Heart left ventricle (tissue), 16 donors: ENCODE data around the gene LATS1. TPM values are rescaled to one million over a fixed set of nuclear protein-coding genes. Genes with fewer than 3 reads are reported as not detected.
"Not testable (repeated sequence)": the region's sequence is repeated elsewhere in the genome, so short reads cannot be mapped to it uniquely, and the experiment has no call there.

Experiments used
- ATAC-seq, 4 donors: fragments of 200-7000 bp; cut with Tn5 transposase; one replicate each; pipeline ENCODE4 v1.9.1; 2020 to 2022; ENCODE audit warnings: moderate library complexity in 4 of 4, mild to moderate bottlenecking in 3 of 4, moderate number of reproducible peaks in 1 of 4
- DNase-seq, 5 donors: peaks; one replicate each; pipeline ENCODE4 v3.0.0-alpha.2; 2020
- H3K27ac ChIP-seq, 12 donors: fragments of 200-600 bp; sonication (generic) in 4 of 12; one replicate each; pipeline versions ENCODE4 v1.5.0 to v1.8.0; 2016 to 2022; ENCODE audit warnings: mild to moderate bottlenecking in 2 of 12
- H3K27me3 ChIP-seq, 9 donors: fragments of 200-600 bp; sonication (generic) in 2 of 9; one replicate each; pipeline versions ENCODE4 v1.5.1 to v1.8.0; 2016 to 2022; ENCODE audit warnings: mild to moderate bottlenecking in 3 of 9
- H3K36me3 ChIP-seq, 9 donors: fragments of 200-600 bp; sonication (generic) in 2 of 9; one replicate each; pipeline versions ENCODE4 v1.5.0 to v1.8.0; 2018 to 2022; ENCODE audit warnings: mild to moderate bottlenecking in 2 of 9
- H3K4me1 ChIP-seq, 12 donors: fragments of 200-600 bp; sonication (generic) in 4 of 12; one replicate each; pipeline versions ENCODE4 v1.5.0 to v1.8.0; 2016 to 2022; ENCODE audit warnings: mild to moderate bottlenecking in 3 of 12
- H3K4me3 ChIP-seq, 12 donors: fragments of 200-600 bp; sonication (generic) in 4 of 12; one replicate each; pipeline versions ENCODE4 v1.5.0 to v1.8.0; 2017 to 2022; ENCODE audit warnings: mild to moderate bottlenecking in 9 of 12, moderate library complexity in 4 of 12
- H3K9me3 ChIP-seq, 12 donors: fragments of 200-600 bp; sonication (generic) in 4 of 12; one replicate each; pipeline versions ENCODE4 v1.5.0 to v1.8.0; 2016 to 2022; ENCODE audit warnings: mild to moderate bottlenecking in 1 of 12
- CTCF ChIP-seq, 12 donors: fragments of 200-600 bp; sonication (generic) in 4 of 12; IDR thresholded peaks; one replicate each; pipeline versions ENCODE4 v1.5.0 to v1.8.0; 2018 to 2022; ENCODE audit warnings: antibody characterized with exemption in 12 of 12, mild to moderate bottlenecking in 5 of 12
- POLR2A ChIP-seq, 2 donors: fragments of 450-650 bp; IDR thresholded peaks; one replicate each; pipeline ENCODE4 v1.6.1; 2017; ENCODE audit warnings: antibody characterized with exemption in 2 of 2, mild to moderate bottlenecking in 2 of 2, moderate library complexity in 2 of 2
- WGBS, 4 donors: extraction: QIAGEN DNeasy Blood & Tissue Kit in 2 of 4; methylation state at CpG; one replicate each; pipeline versions ENCODE4 v1.1.5 to v1.1.7; 2013 to 2018; 5-methylcytosine and 5-hydroxymethylcytosine counted together
- intact Hi-C, 10 donors: fragments of 100-400 bp; cut with DNase I; formaldehyde crosslinking; loops; one replicate each; pipeline versions ENCODE4 v1.11.1 to v1.14.2; 2022
- polyA plus RNA-seq, 2 donors: library from polyadenylated mRNA; stranded (reverse); fragments of 200-250 nt; gene quantifications; one replicate each; pipeline ENCODE4 v1.2.3, GENCODE V29; 2013
- total RNA-seq, 9 donors: library from RNA; depleted of rRNA in 2 of 9; stranded (reverse); fragments of >200 nt in 2 of 9; fragmentation: NEBNext Ultra II Directional in 3 of 9; extraction: Animal tissue kit (Norgen Biotek cat#: 25700) in 3 of 9; gene quantifications; one replicate each; pipeline versions ENCODE4 v1.1.0 to v1.2.4, GENCODE V29; 2016 to 2023
- donor health status: ischemic (EF 13 %, LVEDD 7.1; RV severe dilation, severe dysfunction).
- donor health status: healthy with polysubstance abuse.
- donor health status: DM: no; HTN: yes; CAD: no.
- donor health status: DM: no; HTN: no; CAD: no.
- donor health status: ischemic (EF 25% LVEDD 6.9; RV normal size, moderate dysfunction).
- donor health status: ischemic (EF 25% LVEDD 5.7; RV mildly dilated, moderate dysfunction).
- donor health status: healthy.
- donor health status: DM: yes; HTN: yes; CAD: no.
- donor health status: ischemic (EF 35%, LVEDD 5.7; RV mildly dilated, moderate dysfunction).
- donor health status: nonischemic (EF 11% LVEDD 7.7; RV severe dilation, severe dysfunction).
- donor health status: DM: yes; HTN: yes; CAD: no.
- donor health status: PGD.
- donor health status: ischemic (EF 29% LVEDD 5.4; RV normal size, mild dysfunction).
- donor health status: nonischemic (EF 23%, LVEDD 6.1; RV moderate dilation, normal function).

LATS1 gene
- total and polyA plus RNA-seq, 11 donors = 5.3 to 18.5 (median 10.4) TPM

- TF ChIP-seq CTCF (IDR thresholded peaks at IDR 0.05) = no peak
- no peak for TF ChIP-seq POLR2A (IDR thresholded peaks at IDR 0.05)
- Histone ChIP-seq H3K4me3 (no peak overlapping the region), H3K9me3 (peaks cover 0 to 10% (median 6%) of the 10 kb centered on the region in 12 donors), H3K36me3 (peaks cover 0 to 33% (median 18%) of the 10 kb centered on the region in 9 donors), H3K27me3 (no peaks in the 10 kb centered on the region), H3K4me1 (peaks cover 0 to 31% (median 3%) of the 10 kb centered on the region in 12 donors), H3K27ac (no peak overlapping the region)
- intact Hi-C loops = no loop called here
- 88 to 98% (median 90%) methylated on average over 1 of the region's 1 CpG for WGBS, 4 donors
- DNase-seq = no peak
- ATAC-seq = no peak
Measured at GRCh38 chr6:149761438-149761837, 43.5 kb upstream of the LATS1 start.

- TF ChIP-seq POLR2A (IDR thresholded peaks at IDR 0.05) (no peak), CTCF (IDR thresholded peaks at IDR 0.05) (no peak)
- no peak overlapping the region for H3K4me3 ChIP-seq
- H3K27ac ChIP-seq = peak overlapping the region in 3 of 12 donors; percentile 40 to 68 (median 66)
- ATAC-seq = no peak
- DNase-seq = no peak
- peaks cover 0 to 25% (median 10%) of the 10 kb centered on the region in 9 donors for H3K36me3 ChIP-seq
- peaks cover 0 to 52% (median 26%) of the 10 kb centered on the region in 12 donors for H3K4me1 ChIP-seq
- WGBS, 4 donors = 87 to 94% (median 90%) methylated on average over 6 to 7 of the region's 7 CpGs
- intact Hi-C loops = no loop called here
- no peaks in the 10 kb centered on the region for H3K9me3 ChIP-seq
- H3K27me3 ChIP-seq = no peaks in the 10 kb centered on the region
Measured at GRCh38 chr6:149756261-149756636, 38.3 kb upstream of the LATS1 start.

- WGBS, 4 donors = 72 to 80% (median 77%) methylated on average over 9 of the region's 9 CpGs
- intact Hi-C loops = no loop called here
- Histone ChIP-seq H3K9me3 (no peaks in the 10 kb centered on the region), H3K4me3 (no peak overlapping the region), H3K27ac (peak overlapping the region in 5 of 12 donors; percentile 30 to 68 (median 47)), H3K36me3 (peaks cover 0 to 19% (median 9%) of the 10 kb centered on the region in 9 donors), H3K4me1 (peaks cover 0 to 56% (median 33%) of the 10 kb centered on the region in 12 donors), H3K27me3 (no peaks in the 10 kb centered on the region)
- DNase-seq (no peak), ATAC-seq (peak; percentile 90 to 93 (median 92))
- no peak for TF ChIP-seq POLR2A (IDR thresholded peaks at IDR 0.05)
- TF ChIP-seq CTCF (IDR thresholded peaks at IDR 0.05) = no peak
Measured at GRCh38 chr6:149755300-149756260, 37.7 kb upstream of the LATS1 start.

GRCh38 chr6:149754548-149754947, 36.6 kb upstream of the LATS1 start:
- H3K27ac ChIP-seq = peak overlapping the region in 1 of 12 donors; percentile 35
- H3K36me3 ChIP-seq = peaks cover 0 to 9% (median 0%) of the 10 kb centered on the region in 9 donors
- no peak overlapping the region for H3K4me3 ChIP-seq
- H3K9me3 ChIP-seq = no peaks in the 10 kb centered on the region
- TF ChIP-seq POLR2A (IDR thresholded peaks at IDR 0.05) (no peak), CTCF (IDR thresholded peaks at IDR 0.05) (no peak)
- intact Hi-C loops = no loop called here
- ATAC-seq (no peak), DNase-seq (no peak)
- peaks cover 0 to 59% (median 36%) of the 10 kb centered on the region in 12 donors for H3K4me1 ChIP-seq
- no peaks in the 10 kb centered on the region for H3K27me3 ChIP-seq
- 59 to 70% (median 64%) methylated on average over 4 of the region's 4 CpGs for WGBS, 4 donors

GRCh38 chr6:149753374-149753637, 35.4 kb upstream of the LATS1 start:
- Histone ChIP-seq H3K4me1 (peaks cover 0 to 59% (median 36%) of the 10 kb centered on the region in 12 donors), H3K27ac (peak overlapping the region in 1 of 12 donors; percentile 35)
- H3K4me3 ChIP-seq, H3K9me3 ChIP-seq, H3K27me3 ChIP-seq, DNase-seq, H3K36me3 ChIP-seq, ATAC-seq, intact Hi-C loops: not testable (repeated sequence)
- 87 to 98% (median 94%) methylated on average over 3 of the region's 3 CpGs for WGBS, 4 donors
